ENCODE data around the gene TRABD2A. TPM values are rescaled to one million over a fixed set of nuclear protein-coding genes. Genes with fewer than 3 reads are reported as not detected.

The TRABD2A gene
- total and polyA plus RNA-seq, 9 of the 15 experiments (the other 6 are each of a cell fraction or from before 2014, with no cell fraction given) = 0.07 to 0.45 (median 0.25) TPM

GRCh38 chr2:84925724-84926376 lies 45.0 kb upstream of the TRABD2A start (continued):
- TF ChIP-seq, protein P1, sequence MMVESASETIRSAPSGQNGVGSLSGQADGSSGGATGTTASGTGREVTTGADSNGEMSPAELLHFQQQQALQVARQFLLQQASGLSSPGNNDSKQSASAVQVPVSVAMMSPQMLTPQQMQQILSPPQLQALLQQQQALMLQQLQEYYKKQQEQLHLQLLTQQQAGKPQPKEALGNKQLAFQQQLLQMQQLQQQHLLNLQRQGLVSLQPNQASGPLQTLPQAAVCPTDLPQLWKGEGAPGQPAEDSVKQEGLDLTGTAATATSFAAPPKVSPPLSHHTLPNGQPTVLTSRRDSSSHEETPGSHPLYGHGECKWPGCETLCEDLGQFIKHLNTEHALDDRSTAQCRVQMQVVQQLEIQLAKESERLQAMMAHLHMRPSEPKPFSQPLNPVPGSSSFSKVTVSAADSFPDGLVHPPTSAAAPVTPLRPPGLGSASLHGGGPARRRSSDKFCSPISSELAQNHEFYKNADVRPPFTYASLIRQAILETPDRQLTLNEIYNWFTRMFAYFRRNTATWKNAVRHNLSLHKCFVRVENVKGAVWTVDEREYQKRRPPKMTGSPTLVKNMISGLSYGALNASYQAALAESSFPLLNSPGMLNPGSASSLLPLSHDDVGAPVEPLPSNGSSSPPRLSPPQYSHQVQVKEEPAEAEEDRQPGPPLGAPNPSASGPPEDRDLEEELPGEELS (CRISPR knock-in tag; IDR thresholded peaks at IDR 0.05; ENCODE audit: borderline replicate concordance) = no peak
- TF ChIP-seq ETS1 (conservative IDR thresholded peaks at IDR 0.05; ENCODE audit: control insufficient read depth, low read depth, low read length) = peak; percentile 50; the same call in 1 of the 2 replicates
- TF ChIP-seq ZZZ3 (IDR thresholded peaks at IDR 0.05) = no peak
- TF ChIP-seq EP300 (IDR thresholded peaks at IDR 0.05; ENCODE audit: low read length) = peak; percentile 42; the same call in 1 of the 2 replicates
- TF ChIP-seq EP400 (IDR thresholded peaks at IDR 0.05) = peak; percentile 55; the same call in 1 of the 2 replicates
- peak; percentile 90 for TF ChIP-seq ZC3H11A (IDR thresholded peaks at IDR 0.05; ENCODE audit: low read depth, low read length)
- TF ChIP-seq PRPF4 (IDR thresholded peaks at IDR 0.05; ENCODE audit: insufficient read depth, low read depth, low read length, poor library complexity, severe bottlenecking) = no peak
- TF ChIP-seq NBN (IDR thresholded peaks at IDR 0.05; ENCODE audit: low read depth) = peak; percentile 82
- TF ChIP-seq NFIC (IDR thresholded peaks at IDR 0.05) = peak; percentile 100
- TF ChIP-seq SRF (CRISPR knock-in tag; IDR thresholded peaks at IDR 0.05) = peak in 1 of 2 experiments; percentile 53; a peak in 1 of 4 replicates
- peak; percentile 71 for TF ChIP-seq TOE1 (IDR thresholded peaks at IDR 0.05; ENCODE audit: borderline replicate concordance)
- TF ChIP-seq TOE1 (CRISPR knock-in tag; IDR thresholded peaks at IDR 0.05; ENCODE audit: borderline replicate concordance, low read depth) = peak; percentile 28; the same call in 1 of the 2 replicates
- no peak for TF ChIP-seq MIER1 (IDR thresholded peaks at IDR 0.05; ENCODE audit: low read depth)
- no peak for TF ChIP-seq GTF2F1 (IDR thresholded peaks at IDR 0.05; ENCODE audit: low read depth, low read length)
- peak; percentile 21; the same call in 1 of the 2 replicates for TF ChIP-seq MAFK (IDR thresholded peaks at IDR 0.05; ENCODE audit: low read length)
- no peak for TF ChIP-seq PPARD (CRISPR knock-in tag; IDR thresholded peaks at IDR 0.05)
- TF ChIP-seq DIDO1 (tag; IDR thresholded peaks at IDR 0.05; ENCODE audit: low read depth) = no peak
- peak; percentile 13; the same call in 1 of the 2 replicates for TF ChIP-seq MTA1 (IDR thresholded peaks at IDR 0.05; ENCODE audit: borderline replicate concordance)
- no peak for TF ChIP-seq ESRRB (CRISPR knock-in tag; IDR thresholded peaks at IDR 0.05; ENCODE audit: borderline replicate concordance)
- TF ChIP-seq IFI16 (CRISPR knock-in tag; IDR thresholded peaks at IDR 0.05) = no peak
- no peak for TF ChIP-seq SMARCB1 (IDR thresholded peaks at IDR 0.05; ENCODE audit: insufficient read length, low read depth)
- peak; percentile 78 for TF ChIP-seq MYNN (IDR thresholded peaks at IDR 0.05)
- no peak for TF ChIP-seq MYNN (CRISPR knock-in tag; IDR thresholded peaks at IDR 0.05)
- peak; percentile 79; the same call in 1 of the 2 replicates for TF ChIP-seq PHF21A (IDR thresholded peaks at IDR 0.05; ENCODE audit: borderline replicate concordance, low read depth)
- TF ChIP-seq FUS (optimal IDR thresholded peaks at IDR 0.05; ENCODE audit: low read depth, low read length) = no peak
- TF ChIP-seq ZBTB43 (CRISPR knock-in tag; IDR thresholded peaks at IDR 0.05) = no peak
